ENCODE results near the gene ANOS1. TPM values are rescaled to one million over a fixed set of nuclear protein-coding genes. Genes with fewer than 3 reads are reported as not detected.

ANOS1 gene
- total and polyA plus RNA-seq, 2 of the 13 experiments (the other 11 are each of a cell fraction or from before 2014, with no cell fraction given) = not detected

GRCh38 chrX:8607326-8607725 lies 124.6 kb downstream of the ANOS1 start:
- no peak overlapping the region for H3K4me3 ChIP-seq (replicated peaks in 1 of 3; ENCODE audit: insufficient read depth in 1 of 3, low read depth in 2 of 3, low read length in 3 of 3)
- WGBS (ENCODE audit: low lambda C conversion rate) = 0% methylated on average over 2 of the region's 2 CpGs
- no peak overlapping the region for H2AFZ ChIP-seq (ENCODE audit: low read length)
- no peaks in the 10 kb centered on the region for H3K27me3 ChIP-seq (ENCODE audit: control insufficient read depth in 1 of 2, insufficient read depth in 2 of 2, low read length in 2 of 2)
- in situ Hi-C loops (cut with HindIII; ENCODE audit: extremely low pct_ligation_motif_present, low pct_unique_long_range_greater_than_20kb) (no loop called here), intact Hi-C loops (cut with micrococcal nuclease; ENCODE audit: unreplicated experiment) (no loop called here)
- H3K9ac ChIP-seq (ENCODE audit: insufficient read depth, low read depth, low read length) = no peak overlapping the region
- H3K4me2 ChIP-seq (ENCODE audit: low read depth, low read length) = no peak overlapping the region
- FAIRE-seq = no peak
- POLR2A ChIA-PET = no interaction called here
- H3K9me3 ChIP-seq (ENCODE audit: low read length) = peaks cover 10% of the 10 kb centered on the region
- no TSS peak for BruUV-seq (replicated peaks)
- H3K36me3 ChIP-seq (replicated peaks in 1 of 2; ENCODE audit: control insufficient read depth in 1 of 2, insufficient read depth in 2 of 2, low read length in 2 of 2) = no peaks in the 10 kb centered on the region
- H3K27ac ChIP-seq (ENCODE audit: extremely low read length, insufficient read depth, low read length) = no peak overlapping the region
- TF ChIP-seq ZNF263 (CRISPR knock-in tag; IDR thresholded peaks at IDR 0.05) (no peak), BCLAF1 (IDR thresholded peaks at IDR 0.05) (no peak), SNAPC2 (CRISPR knock-in tag; IDR thresholded peaks at IDR 0.05) (no peak)
- no peaks in the 10 kb centered on the region for H3K79me2 ChIP-seq (ENCODE audit: insufficient read depth, low read length)
- no peak for ATAC-seq
- CTCF ChIA-PET (ENCODE audit: low intra/inter-chr PET ratio, low total read pairs) = no interaction called here
- no peaks in the 10 kb centered on the region for H4K20me1 ChIP-seq (ENCODE audit: insufficient read depth, low read length)
- no peaks in the 10 kb centered on the region for H3K4me1 ChIP-seq (ENCODE audit: insufficient read depth, low read length)
- no peak for DNase-seq (ENCODE audit: low spot score)

GRCh38 chrX:8604131-8604530 lies 127.8 kb downstream of the ANOS1 start:
- no peaks in the 10 kb centered on the region for H3K9me3 ChIP-seq (ENCODE audit: low read length)
- ChIA-PET CTCF (ENCODE audit: low intra/inter-chr PET ratio, low total read pairs) (no interaction called here), POLR2A (no interaction called here)
- no peak overlapping the region for H2AFZ ChIP-seq (ENCODE audit: low read length)
- H3K4me2 ChIP-seq (ENCODE audit: low read depth, low read length) = no peak overlapping the region
- H3K4me1 ChIP-seq (ENCODE audit: insufficient read depth, low read length) = no peaks in the 10 kb centered on the region
- no TSS peak for BruUV-seq (replicated peaks)
- WGBS (ENCODE audit: low lambda C conversion rate) = 0% methylated on average over 5 of the region's 5 CpGs
- intact Hi-C loops (cut with micrococcal nuclease; ENCODE audit: unreplicated experiment) = no loop called here
- no peaks in the 10 kb centered on the region for H4K20me1 ChIP-seq (ENCODE audit: insufficient read depth, low read length)
- no peaks in the 10 kb centered on the region for H3K36me3 ChIP-seq (replicated peaks in 1 of 2; ENCODE audit: control insufficient read depth in 1 of 2, insufficient read depth in 2 of 2, low read length in 2 of 2)
- in situ Hi-C loops (cut with HindIII; ENCODE audit: extremely low pct_ligation_motif_present, low pct_unique_long_range_greater_than_20kb) = no loop called here
- FAIRE-seq = no peak
- no peaks in the 10 kb centered on the region for H3K27me3 ChIP-seq (ENCODE audit: control insufficient read depth in 1 of 2, insufficient read depth in 2 of 2, low read length in 2 of 2)
- H3K9ac ChIP-seq (ENCODE audit: insufficient read depth, low read depth, low read length) = no peak overlapping the region
- no peak overlapping the region for H3K4me3 ChIP-seq (replicated peaks in 1 of 3; ENCODE audit: insufficient read depth in 1 of 3, low read depth in 2 of 3, low read length in 3 of 3)
- H3K79me2 ChIP-seq (ENCODE audit: insufficient read depth, low read length) = no peaks in the 10 kb centered on the region
- DNase-seq (ENCODE audit: low spot score) = no peak
- no peak for ATAC-seq
- no peak overlapping the region for H3K27ac ChIP-seq (ENCODE audit: extremely low read length, insufficient read depth, low read length)
- TF ChIP-seq RFX5 (IDR thresholded peaks at IDR 0.05; ENCODE audit: low read depth, low read length) (no peak), UBTF (CRISPR knock-in tag; IDR thresholded peaks at IDR 0.05) (no peak), ZC3H13 (CRISPR knock-in tag; IDR thresholded peaks at IDR 0.05) (no peak), PRMT3 (CRISPR knock-in tag; IDR thresholded peaks at IDR 0.05; ENCODE audit: borderline replicate concordance, low read depth) (no peak), ZNF350 (CRISPR knock-in tag; IDR thresholded peaks at IDR 0.05; ENCODE audit: borderline replicate concordance, low read depth) (no peak), AKAP8 (CRISPR knock-in tag; IDR thresholded peaks at IDR 0.05) (no peak)
- TF ChIP-seq, protein P1, sequence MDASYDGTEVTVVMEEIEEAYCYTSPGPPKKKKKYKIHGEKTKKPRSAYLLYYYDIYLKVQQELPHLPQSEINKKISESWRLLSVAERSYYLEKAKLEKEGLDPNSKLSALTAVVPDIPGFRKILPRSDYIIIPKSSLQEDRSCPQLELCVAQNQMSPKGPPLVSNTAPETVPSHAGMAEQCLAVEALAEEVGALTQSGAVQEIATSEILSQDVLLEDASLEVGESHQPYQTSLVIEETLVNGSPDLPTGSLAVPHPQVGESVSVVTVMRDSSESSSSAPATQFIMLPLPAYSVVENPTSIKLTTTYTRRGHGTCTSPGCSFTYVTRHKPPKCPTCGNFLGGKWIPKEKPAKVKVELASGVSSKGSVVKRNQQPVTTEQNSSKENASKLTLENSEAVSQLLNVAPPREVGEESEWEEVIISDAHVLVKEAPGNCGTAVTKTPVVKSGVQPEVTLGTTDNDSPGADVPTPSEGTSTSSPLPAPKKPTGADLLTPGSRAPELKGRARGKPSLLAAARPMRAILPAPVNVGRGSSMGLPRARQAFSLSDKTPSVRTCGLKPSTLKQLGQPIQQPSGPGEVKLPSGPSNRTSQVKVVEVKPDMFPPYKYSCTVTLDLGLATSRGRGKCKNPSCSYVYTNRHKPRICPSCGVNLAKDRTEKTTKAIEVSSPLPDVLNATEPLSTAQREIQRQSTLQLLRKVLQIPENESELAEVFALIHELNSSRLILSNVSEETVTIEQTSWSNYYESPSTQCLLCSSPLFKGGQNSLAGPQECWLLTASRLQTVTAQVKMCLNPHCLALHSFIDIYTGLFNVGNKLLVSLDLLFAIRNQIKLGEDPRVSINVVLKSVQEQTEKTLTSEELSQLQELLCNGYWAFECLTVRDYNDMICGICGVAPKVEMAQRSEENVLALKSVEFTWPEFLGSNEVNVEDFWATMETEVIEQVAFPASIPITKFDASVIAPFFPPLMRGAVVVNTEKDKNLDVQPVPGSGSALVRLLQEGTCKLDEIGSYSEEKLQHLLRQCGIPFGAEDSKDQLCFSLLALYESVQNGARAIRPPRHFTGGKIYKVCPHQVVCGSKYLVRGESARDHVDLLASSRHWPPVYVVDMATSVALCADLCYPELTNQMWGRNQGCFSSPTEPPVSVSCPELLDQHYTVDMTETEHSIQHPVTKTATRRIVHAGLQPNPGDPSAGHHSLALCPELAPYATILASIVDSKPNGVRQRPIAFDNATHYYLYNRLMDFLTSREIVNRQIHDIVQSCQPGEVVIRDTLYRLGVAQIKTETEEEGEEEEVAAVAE (CRISPR knock-in tag; IDR thresholded peaks at IDR 0.05; ENCODE audit: borderline replicate concordance) = no peak

Data from HepG2 (cell line).